Cortex of kidney (tissue), 1 donor: ENCODE measurements around the gene GABBR2.

Experiments used
- DNase-seq: peaks from one replicate; lab custom pipeline; 2025; lab: John Stamatoyannopoulos, UW

Gene GABBR2

GRCh38 chr9:98568909-98569469, 139.7 kb downstream of the GABBR2 start:
- no peak for DNase-seq

- DNase-seq: no peak
Measured at GRCh38 chr9:98568234-98568908, 140.4 kb downstream of the GABBR2 start.

GRCh38 chr9:98567540-98568233, 141.0 kb downstream of the GABBR2 start:
- DNase-seq: no peak

GRCh38 chr9:98565152-98566135, 143.3 kb downstream of the GABBR2 start:
- DNase-seq: no peak

- no peak for DNase-seq
Measured at GRCh38 chr9:98564714-98565113, 144.0 kb downstream of the GABBR2 start.

GRCh38 chr9:98563988-98564387, 144.7 kb downstream of the GABBR2 start:
- DNase-seq: no peak

- DNase-seq: no peak
Measured at GRCh38 chr9:98563212-98563907, 145.4 kb downstream of the GABBR2 start.

- no peak for DNase-seq
Measured at GRCh38 chr9:98559561-98559960, 149.2 kb downstream of the GABBR2 start.

- DNase-seq: no peak
Measured at GRCh38 chr9:98558575-98558974, 150.2 kb downstream of the GABBR2 start.

GRCh38 chr9:98556511-98556910, 152.2 kb downstream of the GABBR2 start:
- DNase-seq: no peak

- DNase-seq: no peak
Measured at GRCh38 chr9:98555651-98556465, 152.9 kb downstream of the GABBR2 start.

- DNase-seq: no peak
Measured at GRCh38 chr9:98554752-98555151, 154.0 kb downstream of the GABBR2 start.

- DNase-seq: no peak
Measured at GRCh38 chr9:98552331-98552730, 156.4 kb downstream of the GABBR2 start.

GRCh38 chr9:98551511-98552286, 157.0 kb downstream of the GABBR2 start:
- DNase-seq: no peak

GRCh38 chr9:98550206-98550820, 158.4 kb downstream of the GABBR2 start:
- DNase-seq: no peak

- no peak for DNase-seq
Measured at GRCh38 chr9:98549401-98549800, 159.3 kb downstream of the GABBR2 start.

GRCh38 chr9:98547606-98548005, 161.1 kb downstream of the GABBR2 start:
- DNase-seq: no peak

GRCh38 chr9:98545021-98545420, 163.7 kb downstream of the GABBR2 start:
- DNase-seq: no peak

- no peak for DNase-seq
Measured at GRCh38 chr9:98541684-98542230, 167.0 kb downstream of the GABBR2 start.
